Activated CD4-positive, alpha-beta T cell treated with anti-CD3 and anti-CD28 coated beads for 36 hours (primary cell): Measurements from ENCODE around the gene NFE2L2. TPM values are rescaled to one million over a fixed set of nuclear protein-coding genes. Genes with fewer than 3 reads are reported as not detected.

Source experiments
- ATAC-seq: fragments of 200-7000 bp; cut with Tn5 transposase; one replicate; pipeline ENCODE4 v1.10.0; 2021; ENCODE audit warnings: mild to moderate bottlenecking, moderate library complexity
- CTCF ChIA-PET: fragments of 350-600 bp; sonication (Branson Sonifier 250); formaldehyde crosslinking; loops from one replicate; lab custom pipeline; 2021; ENCODE audit warnings: antibody characterized with exemption; lab: Charles Lee
- POLR2A ChIA-PET: fragments of 350-600 bp; sonication (Branson Sonifier 250); formaldehyde crosslinking; loops from one replicate; lab custom pipeline; 2021; ENCODE audit warnings: antibody characterized with exemption, inconsistent platforms; lab: Charles Lee
- DNase-seq: peaks from one replicate; pipeline ENCODE4 v3.0.0-alpha.2; 2020
- H3K27ac Mint-ChIP-seq: one replicate; pipeline ENCODE4 v1.8.0; 2021; ENCODE audit warnings: mixed read lengths
- H3K27me3 Mint-ChIP-seq: one replicate; pipeline ENCODE4 v1.8.0; 2021; ENCODE audit warnings: mixed read lengths
- H3K36me3 Mint-ChIP-seq: one replicate; pipeline ENCODE4 v1.8.0; 2021; ENCODE audit warnings: low read depth, mixed read lengths
- H3K4me1 Mint-ChIP-seq: one replicate; pipeline ENCODE4 v1.8.0; 2021; ENCODE audit warnings: mixed read lengths
- H3K4me3 Mint-ChIP-seq: one replicate; pipeline ENCODE4 v1.8.0; 2021; ENCODE audit warnings: mild to moderate bottlenecking, moderate library complexity, mixed read lengths
- H3K9me3 Mint-ChIP-seq: one replicate; pipeline ENCODE4 v1.8.0; 2021; ENCODE audit warnings: low read depth, mixed read lengths
- intact Hi-C, 2 experiments: fragments of 100-400 bp; cut with DNase I in 1 of 2; cut with micrococcal nuclease in 1 of 2; formaldehyde crosslinking; loops; one replicate each; pipeline versions ENCODE4 v1.14.2 to v1.15.1; 2022 to 2024; cut with DNase I, micrococcal nuclease
- total RNA-seq, 2 experiments: library from RNA; stranded (reverse); gene quantifications; one replicate each; pipeline ENCODE4 v1.2.3, GENCODE V29; 2021

The NFE2L2 gene
- total RNA-seq, 2 experiments from 2014 or later = 56.6 to 81.5 TPM

DNA sequence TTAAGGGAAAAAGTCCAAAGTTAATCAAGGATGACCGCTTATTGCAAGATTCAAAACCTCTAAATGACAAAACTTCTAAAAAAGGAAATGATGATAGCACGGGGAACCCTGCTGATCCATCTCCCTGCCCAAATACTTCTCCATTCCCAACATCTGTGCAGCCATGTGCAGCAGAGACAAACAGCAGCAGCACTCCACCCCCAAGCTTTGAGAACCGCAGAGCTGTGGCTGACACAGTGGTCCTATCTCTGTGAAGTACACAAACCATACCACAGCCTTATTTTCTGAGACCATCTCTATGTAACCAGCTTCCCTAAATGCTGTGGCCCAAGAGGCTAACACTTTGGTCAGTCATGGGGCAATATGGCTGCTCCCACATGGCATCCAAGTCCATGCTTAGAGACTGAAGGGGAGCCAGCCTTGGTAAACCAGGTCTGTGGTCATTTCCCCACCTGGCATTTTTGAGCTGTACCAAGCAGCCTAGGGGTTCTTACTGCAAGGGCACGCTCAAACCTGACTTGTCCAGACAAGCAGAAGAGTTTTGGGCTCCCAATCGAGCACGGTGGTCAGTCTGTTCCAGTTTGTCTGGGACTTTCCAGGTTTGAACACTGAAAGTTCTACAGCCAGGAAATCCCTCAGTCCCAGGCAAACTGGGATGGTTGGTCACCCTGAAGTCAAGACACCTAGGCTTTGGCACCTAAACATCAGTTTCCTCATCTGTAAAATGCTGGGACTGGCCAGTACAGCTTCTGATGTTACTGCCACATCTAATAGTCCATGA is 17.1 kb upstream of the NFE2L2 start:
- no peaks in the 10 kb centered on the region for H3K36me3 Mint-ChIP-seq
- ChIA-PET POLR2A (interaction anchor here (1.5 kb wide), 1 partner anchor 18 kb away, joined by 5 read pairs; no protein-coding TSS in a partner anchor), CTCF (interaction anchor here (0.6 to 3.7 kb wide), 5 partner anchors 8 to 843 kb away, joined by 3 to 22 read pairs (median 8); partner anchors contain the start of gene NFE2L2)
- ATAC-seq (no peak), DNase-seq (no peak)
- H3K9me3 Mint-ChIP-seq = no peaks in the 10 kb centered on the region
- intact Hi-C loops = no loop called here
- peaks cover 9% of the 10 kb centered on the region for H3K4me1 Mint-ChIP-seq
- H3K27ac Mint-ChIP-seq = no peak overlapping the region
- H3K4me3 Mint-ChIP-seq = no peak overlapping the region
- H3K27me3 Mint-ChIP-seq = no peaks in the 10 kb centered on the region

DNA sequence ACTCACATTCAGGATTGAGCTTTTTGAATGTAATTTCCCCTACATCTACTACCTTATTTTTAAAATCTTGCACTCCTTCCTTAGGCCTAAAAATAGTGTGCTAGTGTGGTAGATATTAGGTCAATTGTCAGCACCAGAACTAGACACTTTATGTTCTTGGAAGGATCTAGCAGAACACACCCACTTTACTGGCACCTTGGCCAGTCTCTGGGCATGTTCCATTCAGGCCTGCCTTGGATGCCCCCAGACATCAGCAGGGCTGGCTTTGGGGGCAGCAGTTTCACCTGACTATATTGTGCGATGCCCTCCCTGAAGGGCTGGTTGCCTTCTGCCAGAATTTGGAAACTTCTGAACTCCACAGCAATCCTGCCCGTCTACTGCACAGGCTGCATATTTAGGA is 15.3 kb upstream of the NFE2L2 start:
- Mint-ChIP-seq H3K27me3 (no peaks in the 10 kb centered on the region), H3K9me3 (no peaks in the 10 kb centered on the region), H3K36me3 (no peaks in the 10 kb centered on the region), H3K27ac (no peak overlapping the region), H3K4me1 (no peaks in the 10 kb centered on the region), H3K4me3 (no peak overlapping the region)
- no peak for DNase-seq
- ChIA-PET CTCF (interaction anchor here (1.1 to 3.6 kb wide), 2 partner anchors 16 to 116 kb away, joined by 4 to 17 read pairs; no protein-coding TSS in a partner anchor), POLR2A (no interaction called here)
- ATAC-seq = no peak
- intact Hi-C loops = no loop called here

DNA sequence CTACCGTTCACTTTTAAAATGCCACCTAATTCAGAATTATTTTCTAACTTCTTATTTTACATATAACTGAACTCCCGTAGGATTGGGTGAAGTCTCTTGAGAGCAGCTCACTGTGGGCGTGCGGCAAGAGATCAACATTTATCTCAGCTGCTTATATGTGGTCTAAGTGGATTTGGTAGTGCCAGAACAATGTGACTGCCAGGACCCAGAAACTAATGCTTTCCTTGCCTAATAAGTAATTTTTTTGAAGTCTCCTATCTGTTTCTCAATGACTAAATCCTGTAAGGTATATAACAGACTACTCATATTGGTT is 11.2 kb upstream of the NFE2L2 start:
- ChIA-PET CTCF (no interaction called here), POLR2A (no interaction called here)

DNA sequence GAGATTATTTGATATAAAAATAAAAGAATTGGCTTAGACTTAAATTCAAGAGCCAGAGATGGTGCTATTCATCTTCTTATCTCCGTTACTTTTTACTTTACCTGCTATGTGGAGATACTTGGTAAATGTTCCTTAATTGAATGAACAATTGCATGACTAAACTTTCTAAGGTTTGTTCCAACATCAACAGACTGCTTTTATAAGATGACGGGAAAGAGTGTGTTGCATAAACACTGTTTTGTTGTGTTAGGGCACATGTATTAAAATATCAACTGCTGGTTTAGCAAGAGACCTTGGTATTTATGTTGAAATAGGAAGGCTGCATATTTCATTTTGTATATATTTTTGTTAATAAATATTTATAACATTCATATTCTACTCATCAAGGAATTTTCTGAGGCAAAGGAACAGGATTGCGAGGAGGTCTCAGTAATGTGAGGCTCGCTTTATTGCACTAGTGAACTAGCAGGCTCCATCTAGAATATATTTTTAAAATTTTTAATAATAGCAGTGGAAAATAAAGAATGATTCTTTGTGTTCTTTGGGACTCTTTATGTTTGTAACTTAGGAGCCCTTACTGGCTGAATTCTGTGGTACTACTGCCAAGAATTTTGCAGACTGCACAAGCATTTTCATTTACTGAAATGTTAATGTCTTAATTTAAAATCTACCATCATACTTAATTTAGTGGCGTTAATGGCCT is 10.7 kb upstream of the NFE2L2 start:
- ATAC-seq = no peak
- no peak for DNase-seq
- ChIA-PET POLR2A (no interaction called here), CTCF (no interaction called here)
- H3K4me1 Mint-ChIP-seq = peaks cover 8% of the 10 kb centered on the region
- no peaks in the 10 kb centered on the region for H3K27me3 Mint-ChIP-seq
- H3K9me3 Mint-ChIP-seq = no peaks in the 10 kb centered on the region
- H3K4me3 Mint-ChIP-seq = no peak overlapping the region
- no peaks in the 10 kb centered on the region for H3K36me3 Mint-ChIP-seq
- H3K27ac Mint-ChIP-seq = no peak overlapping the region
- intact Hi-C loops = no loop called here

More for the DNA sequence above, 11.2 kb upstream of the NFE2L2 start:
- H3K27me3 Mint-ChIP-seq = no peaks in the 10 kb centered on the region
- intact Hi-C loops = no loop called here
- no peaks in the 10 kb centered on the region for H3K9me3 Mint-ChIP-seq
- peaks cover 8% of the 10 kb centered on the region for H3K4me1 Mint-ChIP-seq
- no peak overlapping the region for H3K27ac Mint-ChIP-seq
- no peak for DNase-seq
- no peak overlapping the region for H3K4me3 Mint-ChIP-seq
- no peak for ATAC-seq
- no peaks in the 10 kb centered on the region for H3K36me3 Mint-ChIP-seq

GRCh38 chr2:177273408-177273807 is 8.9 kb upstream of the NFE2L2 start:
- ATAC-seq (no peak), DNase-seq (no peak)
- intact Hi-C loops = no loop called here
- Mint-ChIP-seq H3K27ac (no peak overlapping the region), H3K9me3 (no peaks in the 10 kb centered on the region), H3K27me3 (no peaks in the 10 kb centered on the region), H3K4me3 (no peak overlapping the region), H3K36me3 (no peaks in the 10 kb centered on the region), H3K4me1 (peaks cover 16% of the 10 kb centered on the region)
- ChIA-PET POLR2A (no interaction called here), CTCF (interaction anchor here (0.8 to 2.8 kb wide), 5 partner anchors 9 to 108 kb away, joined by 3 to 8 read pairs (median 6); partner anchors contain the start of gene NFE2L2)

- H3K4me3 Mint-ChIP-seq = no peak overlapping the region
- no peak overlapping the region for H3K27ac Mint-ChIP-seq
- ChIA-PET CTCF (interaction anchor here (0.6 to 2.8 kb wide), 6 partner anchors 8 to 189 kb away, joined by 3 to 8 read pairs (median 5); partner anchors contain the start of gene NFE2L2), POLR2A (no interaction called here)
- H3K4me1 Mint-ChIP-seq = peaks cover 16% of the 10 kb centered on the region
- intact Hi-C loops = no loop called here
- DNase-seq (no peak), ATAC-seq (no peak)
- no peaks in the 10 kb centered on the region for H3K27me3 Mint-ChIP-seq
- H3K9me3 Mint-ChIP-seq = no peaks in the 10 kb centered on the region
- no peaks in the 10 kb centered on the region for H3K36me3 Mint-ChIP-seq
These were observed 8.2 kb upstream of the NFE2L2 start for GRCh38 chr2:177272765-177273164.

DNA sequence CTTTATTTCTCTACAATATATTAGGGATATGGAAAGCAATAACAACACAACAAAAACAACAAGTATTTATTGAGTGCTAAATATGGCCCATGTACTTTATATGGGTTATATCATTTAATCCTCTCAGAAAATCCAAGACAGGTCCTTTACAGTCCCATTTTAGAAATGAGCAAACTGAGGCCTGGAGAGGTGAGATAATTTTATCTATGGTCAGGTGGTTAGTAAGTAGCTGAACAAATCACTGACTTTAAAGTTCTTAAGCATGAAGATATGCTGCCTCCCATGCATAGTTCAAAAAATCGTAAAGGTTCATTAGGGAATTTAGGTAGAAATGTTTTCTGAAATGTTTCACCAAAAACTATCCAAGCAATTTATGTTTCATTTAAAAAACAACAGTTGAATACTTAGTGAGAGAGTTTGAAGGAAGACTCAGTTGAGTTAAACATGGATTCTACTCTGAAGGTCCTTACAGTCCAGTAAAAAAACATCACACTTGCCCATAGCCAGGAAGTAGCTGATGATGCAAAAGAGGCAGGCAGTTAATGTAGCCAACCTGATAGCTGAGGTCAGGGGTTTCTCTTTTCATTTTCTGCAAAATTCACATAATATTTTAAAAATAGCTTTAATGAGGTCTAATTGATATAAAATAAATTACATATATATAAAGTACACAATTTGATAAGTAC is 7.6 kb upstream of the NFE2L2 start:
- DNase-seq (no peak), ATAC-seq (peak; percentile 33)
- ChIA-PET POLR2A (no interaction called here), CTCF (interaction anchor here (0.6 to 2.8 kb wide), 10 partner anchors 7 to 132 kb away, joined by 3 to 8 read pairs (median 3); partner anchors contain the start of gene NFE2L2)
- H3K36me3 Mint-ChIP-seq = no peaks in the 10 kb centered on the region
- H3K4me1 Mint-ChIP-seq = peaks cover 21% of the 10 kb centered on the region
- intact Hi-C loops = no loop called here
- no peak overlapping the region for H3K4me3 Mint-ChIP-seq
- H3K9me3 Mint-ChIP-seq = no peaks in the 10 kb centered on the region
- no peaks in the 10 kb centered on the region for H3K27me3 Mint-ChIP-seq
- no peak overlapping the region for H3K27ac Mint-ChIP-seq

DNA sequence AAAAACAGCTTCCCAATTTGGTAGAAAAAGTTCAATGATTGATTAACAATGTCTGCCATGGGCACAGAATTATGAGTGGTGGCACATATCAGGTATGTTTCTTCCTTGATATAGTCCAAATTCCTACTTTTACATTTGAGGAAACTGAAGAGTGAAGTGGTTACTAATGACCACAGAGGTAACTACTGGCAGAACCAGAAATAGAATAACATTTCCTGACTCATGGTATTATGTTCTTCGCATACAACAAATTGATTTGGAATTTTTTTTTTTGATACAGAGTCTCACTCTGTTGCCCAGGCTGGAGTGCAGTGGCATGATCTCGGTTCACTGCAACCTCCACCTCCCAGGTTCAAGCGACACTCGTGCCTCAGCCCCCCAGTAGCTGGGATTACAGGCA is 6.0 kb upstream of the NFE2L2 start:
- POLR2A ChIA-PET = no interaction called here
- ATAC-seq = no peak
- Mint-ChIP-seq H3K27me3 (no peaks in the 10 kb centered on the region), H3K36me3 (no peaks in the 10 kb centered on the region), H3K4me1 (peaks cover 35% of the 10 kb centered on the region), H3K27ac (no peak overlapping the region), H3K4me3 (no peak overlapping the region), H3K9me3 (no peaks in the 10 kb centered on the region)
- DNase-seq = no peak
- intact Hi-C loops = no loop called here
- CTCF ChIA-PET = interaction anchor here (1.2 kb wide), 1 partner anchor 107 kb away, joined by 4 read pairs; no protein-coding TSS in a partner anchor

DNA sequence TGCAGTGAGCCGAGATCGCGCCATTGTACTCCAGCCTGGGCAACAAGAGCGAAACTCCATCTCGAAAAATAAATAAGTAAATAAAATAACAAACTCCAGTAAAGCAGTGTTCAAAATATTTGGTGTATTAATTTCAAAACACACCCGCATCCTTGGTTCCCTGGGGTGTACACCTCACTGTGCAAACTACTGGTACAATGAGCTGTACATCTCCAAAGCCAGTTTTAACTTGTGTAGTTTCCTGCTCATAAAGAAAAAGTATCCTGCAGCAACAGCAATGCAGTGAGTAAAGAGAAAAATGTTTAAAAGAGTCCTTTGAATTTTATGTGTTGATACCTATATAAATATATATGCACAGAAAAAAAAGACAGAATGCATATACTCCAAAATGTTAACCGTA is 4.4 kb upstream of the NFE2L2 start:
- Mint-ChIP-seq H3K36me3 (no peaks in the 10 kb centered on the region), H3K4me1 (peaks cover 35% of the 10 kb centered on the region), H3K27me3 (no peaks in the 10 kb centered on the region), H3K9me3 (no peaks in the 10 kb centered on the region), H3K4me3 (no peak overlapping the region), H3K27ac (no peak overlapping the region)
- DNase-seq = no peak
- no peak for ATAC-seq
- ChIA-PET CTCF (interaction anchor here (0.7 kb wide), 1 partner anchor 147 kb away, joined by 3 read pairs; no protein-coding TSS in a partner anchor), POLR2A (no interaction called here)
- intact Hi-C loops = loop anchor here in 1 of 2 experiments (10.0 kb wide), 1 partner anchor 126 kb away; the partner anchor contains the start of gene AGPS

DNA sequence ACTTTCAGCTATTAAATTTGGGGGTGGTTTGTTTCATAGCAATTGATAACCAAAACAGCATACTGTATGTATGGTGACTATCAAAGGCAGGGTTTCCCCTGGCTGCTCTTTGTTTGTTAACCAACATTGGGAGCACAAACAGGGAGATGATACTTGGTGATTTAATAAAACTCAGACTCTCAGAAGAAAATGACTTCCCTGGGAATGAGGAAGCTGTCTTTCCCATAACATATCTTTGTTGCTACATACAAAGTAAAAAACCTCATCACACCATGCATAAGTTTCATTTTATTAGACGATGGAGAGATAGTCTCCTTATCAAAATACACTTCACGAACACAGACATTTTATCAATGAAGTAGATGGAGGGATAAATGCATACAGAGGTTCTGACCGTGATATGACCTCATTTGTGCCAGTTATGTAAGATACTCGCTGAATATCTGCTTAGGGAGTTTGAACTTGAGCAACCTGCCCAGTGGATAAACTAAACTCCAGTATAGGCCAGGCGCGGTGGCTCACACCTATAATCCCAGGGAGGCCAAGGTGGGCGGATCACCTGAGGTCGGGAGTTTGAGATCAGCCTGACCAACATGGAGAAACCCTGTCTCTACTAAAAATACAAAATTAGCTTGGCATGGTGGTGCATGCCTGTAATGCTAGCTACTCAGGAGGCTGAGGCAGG is 3.8 kb upstream of the NFE2L2 start:
- H3K27ac Mint-ChIP-seq = no peak overlapping the region
- no peaks in the 10 kb centered on the region for H3K9me3 Mint-ChIP-seq
- ATAC-seq (no peak), DNase-seq (no peak)
- POLR2A ChIA-PET = interaction anchor here (1.0 kb wide), 1 partner anchor 56 kb away, joined by 3 read pairs; the partner anchor contains the start of gene HNRNPA3
- no peak overlapping the region for H3K4me3 Mint-ChIP-seq
- intact Hi-C loops = loop anchor here in 1 of 2 experiments (10.0 kb wide), 1 partner anchor 126 kb away; the partner anchor contains the start of gene AGPS
- peaks cover 34% of the 10 kb centered on the region for H3K4me1 Mint-ChIP-seq
- CTCF ChIA-PET = interaction anchor here (0.7 to 2.1 kb wide), 3 partner anchors 13 to 148 kb away, joined by 3 to 6 read pairs (median 3); no protein-coding TSS in a partner anchor
- no peaks in the 10 kb centered on the region for H3K27me3 Mint-ChIP-seq
- peaks cover under 1% of the 10 kb centered on the region for H3K36me3 Mint-ChIP-seq
